GM19351 (cell line): Measurements from ENCODE around the gene MEIS1.
"Not testable (repeated sequence)": the region's sequence is repeated elsewhere in the genome, so short reads cannot be mapped to it uniquely, and the experiment has no call there.

Experiments used
- ATAC-seq: cut with Tn5 transposase; IDR thresholded peaks from one replicate; pipeline ENCODE4 v1.9.1; 2021; ENCODE audit warnings: mild to moderate bottlenecking, moderate library complexity; ENCODE audit not compliant: unreplicated experiment

The MEIS1 gene

DNA sequence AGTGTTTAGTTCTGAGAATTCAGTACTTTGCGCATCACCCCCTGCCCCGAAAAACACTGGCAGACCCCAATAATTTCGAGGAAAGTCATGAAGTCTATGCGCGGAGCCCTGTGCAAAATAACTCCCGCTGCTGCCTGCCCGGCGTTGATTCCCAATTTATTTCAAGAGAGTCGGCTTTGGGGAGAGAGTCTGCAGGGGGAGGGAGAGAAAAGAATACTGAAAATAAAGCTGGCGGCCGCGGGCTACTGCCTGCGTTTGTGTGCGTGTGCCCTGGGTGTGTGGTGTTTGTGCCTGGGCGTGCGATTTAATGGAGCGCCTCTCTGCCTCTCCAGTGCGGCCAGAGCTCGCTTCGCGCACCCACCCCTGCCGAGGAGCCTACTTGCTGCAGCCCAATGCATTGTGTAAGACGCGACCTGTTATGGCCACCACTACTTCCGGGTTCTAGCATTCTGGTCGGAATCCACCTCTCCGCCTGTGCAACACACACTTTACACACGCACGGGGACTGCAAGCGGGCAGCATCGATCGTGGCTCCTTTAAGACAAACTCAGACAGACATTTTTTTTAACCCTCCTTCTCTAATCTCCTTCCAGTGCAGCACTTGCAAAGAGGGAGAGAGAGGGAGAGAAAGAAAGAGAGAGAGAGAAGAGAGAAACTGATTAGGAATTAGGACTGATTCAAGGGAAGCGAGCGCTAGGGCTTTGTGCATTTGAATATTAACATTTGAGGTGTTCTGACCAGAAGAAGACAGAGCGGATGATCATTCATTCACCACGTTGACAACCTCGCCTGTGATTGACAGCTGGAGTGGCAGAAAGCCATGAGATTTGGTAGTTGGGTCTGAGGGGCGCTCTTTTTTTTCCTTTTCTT is at the start of gene MEIS1:
Gene MEIS1 (plus strand): TSS at position 447 of the 870 bp plus-strand sequence. CDS start 732 bp downstream, outside the sequence.
- ATAC-seq, result peak; percentile 75

DNA sequence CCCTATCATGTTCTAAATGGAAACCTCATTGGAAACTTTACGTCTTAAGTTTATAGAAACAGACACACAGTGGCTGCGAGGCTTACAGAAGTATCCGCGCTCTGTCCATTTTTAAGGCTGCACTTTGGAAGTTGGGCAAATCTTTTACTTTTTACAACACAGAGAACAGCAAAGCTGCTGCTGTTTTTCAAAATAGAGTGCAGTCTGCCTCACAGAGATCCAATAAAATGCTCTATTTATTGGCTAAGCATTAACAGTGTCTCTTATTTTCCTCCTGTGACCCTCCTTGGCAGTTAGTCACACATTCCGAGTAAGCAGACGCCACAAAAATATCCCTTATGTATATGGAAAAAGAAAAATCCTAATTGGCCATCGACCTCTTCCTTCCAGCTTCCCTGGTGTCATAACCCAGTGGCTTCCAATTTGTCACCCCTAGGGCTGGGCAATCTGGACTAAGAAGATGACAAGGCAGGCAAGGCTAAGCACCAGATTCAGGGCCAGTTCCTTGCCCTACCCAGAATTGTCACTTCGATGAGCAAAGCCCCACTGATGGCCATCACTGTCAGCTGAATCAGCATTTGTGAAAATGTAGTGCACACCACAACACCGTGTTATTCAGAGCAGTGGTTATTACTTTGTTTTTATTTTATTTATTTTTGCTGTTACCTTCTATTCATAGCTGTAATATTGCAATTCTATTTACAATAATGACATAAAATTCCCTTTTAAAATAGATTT is 47.7 kb upstream of the MEIS1 start:
- no peak for ATAC-seq

DNA sequence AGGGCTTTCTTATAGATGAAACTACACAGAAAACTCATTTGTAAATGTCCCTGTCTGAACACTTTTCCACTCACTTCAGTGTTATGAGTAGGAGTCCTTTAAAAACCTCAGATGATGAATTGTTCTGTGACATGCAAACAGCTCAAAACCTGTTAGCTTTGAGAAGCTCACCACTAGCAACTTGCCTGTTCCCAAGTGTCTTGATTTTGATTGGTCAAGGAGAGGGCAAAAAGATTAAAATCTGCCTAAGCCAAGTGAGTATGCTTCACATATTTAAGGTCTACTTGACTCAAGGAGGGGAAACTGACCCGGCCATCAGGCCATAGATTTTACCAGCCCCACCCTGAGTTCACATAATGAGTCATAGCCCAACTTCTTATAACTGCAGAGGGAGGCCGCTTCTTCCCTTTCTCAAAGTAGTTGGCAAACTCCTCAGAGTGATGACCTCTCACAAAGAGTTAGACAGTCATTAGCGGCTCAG is 45.2 kb upstream of the MEIS1 start:
- ATAC-seq, result peak; percentile 56

GRCh38 chr2:66390152-66390551 is 44.8 kb upstream of the MEIS1 start:
- no peak for ATAC-seq

GRCh38 chr2:66390811-66391210 is 44.1 kb upstream of the MEIS1 start:
- no peak for ATAC-seq

GRCh38 chr2:66391240-66391639 is 43.7 kb upstream of the MEIS1 start:
- ATAC-seq, result not testable (repeated sequence)

DNA sequence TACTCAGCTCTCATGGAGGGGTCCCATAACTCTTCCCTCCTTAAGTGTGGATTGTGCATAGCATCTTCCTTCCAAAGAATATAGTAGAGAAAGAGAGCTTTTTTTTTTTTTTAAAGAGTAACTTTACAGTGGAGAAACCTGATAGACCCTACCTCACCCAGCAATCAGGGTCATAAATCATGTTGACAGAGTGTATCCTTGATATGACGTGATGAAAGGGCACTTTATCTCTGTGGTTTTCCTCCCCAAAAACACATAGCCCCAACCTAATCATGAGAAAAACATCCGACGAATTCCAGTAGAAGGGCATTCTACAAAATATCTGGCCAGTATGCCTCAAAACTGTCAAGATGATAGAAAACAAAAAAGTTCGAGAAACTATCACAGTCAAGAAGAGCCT is 29.5 kb upstream of the MEIS1 start:
- ATAC-seq, result no peak

DNA sequence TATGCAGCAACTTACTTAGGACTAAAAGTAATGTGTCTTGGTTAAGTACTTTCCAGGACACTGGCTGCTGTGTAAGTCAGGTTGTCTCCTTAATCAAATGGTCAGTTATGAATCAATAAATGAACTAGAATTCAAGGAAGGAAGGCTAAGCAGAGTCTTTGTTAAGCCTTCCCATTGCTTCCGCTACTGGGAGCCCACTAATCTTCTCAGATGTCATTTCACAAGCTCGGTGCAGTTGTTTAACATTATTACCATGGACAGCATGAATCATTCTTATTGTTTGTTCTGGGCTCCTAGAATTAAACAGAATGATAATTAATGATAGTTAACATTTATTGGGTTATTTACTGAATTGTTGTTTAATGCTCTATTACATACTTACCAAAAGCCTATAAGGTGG is 26.0 kb upstream of the MEIS1 start:
- ATAC-seq, result no peak

DNA sequence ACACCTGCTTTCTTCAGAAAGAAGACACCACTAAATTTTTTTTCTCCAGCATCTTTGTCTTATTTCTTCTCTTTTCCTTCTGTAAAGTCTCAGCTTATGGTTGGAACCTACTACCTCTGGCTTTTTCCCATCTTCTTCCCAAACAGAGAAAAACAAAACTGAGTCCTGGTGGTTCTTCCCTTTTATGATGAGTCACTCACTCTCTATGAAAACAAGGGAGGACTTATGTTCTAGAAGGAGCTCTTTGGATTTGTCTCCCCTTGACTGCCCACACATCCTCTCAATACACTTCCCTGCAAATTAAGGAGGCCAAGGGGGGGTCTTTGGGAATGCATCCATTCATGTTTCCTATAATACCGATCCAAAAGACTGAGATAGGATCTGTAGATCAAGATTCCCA is 22.1 kb upstream of the MEIS1 start:
- ATAC-seq, result no peak

DNA sequence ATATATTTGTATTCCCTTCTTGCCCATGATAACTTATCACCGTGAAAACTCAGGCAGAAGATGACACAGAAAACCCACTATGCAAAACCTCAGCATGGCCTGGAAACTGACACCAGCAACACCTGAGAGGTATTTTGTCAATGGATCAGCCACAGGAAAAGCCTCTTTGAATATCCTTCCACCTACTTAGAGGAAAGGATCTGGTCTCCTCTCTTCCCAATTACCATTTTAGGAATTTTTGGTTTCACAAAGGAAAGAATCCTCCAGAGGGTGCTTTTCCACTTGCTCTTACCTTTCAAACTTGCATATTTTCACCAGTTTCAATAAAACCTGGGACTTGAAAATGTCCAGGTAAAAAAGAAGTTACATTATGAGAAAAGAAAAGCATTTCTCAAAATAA is 20.0 kb upstream of the MEIS1 start:
- ATAC-seq, result no peak

DNA sequence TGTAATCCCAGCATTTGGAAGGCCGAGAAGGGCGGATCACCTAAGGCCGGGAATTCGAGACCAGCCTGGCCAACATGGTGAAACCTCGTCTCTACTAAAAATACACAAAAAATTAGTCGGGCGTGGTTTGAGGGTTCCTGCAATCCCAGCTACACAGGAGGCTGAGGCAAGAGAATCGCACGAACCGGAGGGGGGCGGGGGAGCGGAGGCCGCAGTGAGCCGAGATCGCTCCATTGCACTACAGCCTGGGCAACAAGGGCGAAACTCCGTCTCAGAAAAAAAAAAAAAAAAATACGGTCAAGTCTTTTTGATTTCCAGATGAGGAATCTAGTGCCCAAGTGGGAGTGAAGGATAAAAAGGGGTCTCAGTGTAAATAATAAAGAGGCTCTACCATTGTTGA is 16.5 kb upstream of the MEIS1 start:
- ATAC-seq, result no peak

DNA sequence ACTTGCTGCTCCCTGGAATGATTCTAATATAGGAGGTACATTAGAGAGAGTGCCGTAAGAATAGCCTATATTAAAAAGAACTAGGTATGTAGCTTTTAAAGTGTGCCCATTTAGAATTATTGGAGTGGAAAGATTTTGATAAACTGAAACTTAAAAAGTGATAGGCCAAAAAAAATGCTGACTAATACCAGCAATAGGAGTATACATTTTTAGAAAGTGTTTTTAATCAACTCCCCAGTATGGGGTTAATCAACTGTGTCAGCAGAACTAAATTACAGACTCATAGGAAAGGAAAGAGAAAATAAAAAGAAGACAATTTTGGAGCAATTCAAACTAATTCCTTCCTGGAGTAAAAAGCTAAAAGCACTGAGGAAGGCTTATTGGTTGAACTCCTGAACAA is 13.3 kb upstream of the MEIS1 start:
- no peak for ATAC-seq

DNA sequence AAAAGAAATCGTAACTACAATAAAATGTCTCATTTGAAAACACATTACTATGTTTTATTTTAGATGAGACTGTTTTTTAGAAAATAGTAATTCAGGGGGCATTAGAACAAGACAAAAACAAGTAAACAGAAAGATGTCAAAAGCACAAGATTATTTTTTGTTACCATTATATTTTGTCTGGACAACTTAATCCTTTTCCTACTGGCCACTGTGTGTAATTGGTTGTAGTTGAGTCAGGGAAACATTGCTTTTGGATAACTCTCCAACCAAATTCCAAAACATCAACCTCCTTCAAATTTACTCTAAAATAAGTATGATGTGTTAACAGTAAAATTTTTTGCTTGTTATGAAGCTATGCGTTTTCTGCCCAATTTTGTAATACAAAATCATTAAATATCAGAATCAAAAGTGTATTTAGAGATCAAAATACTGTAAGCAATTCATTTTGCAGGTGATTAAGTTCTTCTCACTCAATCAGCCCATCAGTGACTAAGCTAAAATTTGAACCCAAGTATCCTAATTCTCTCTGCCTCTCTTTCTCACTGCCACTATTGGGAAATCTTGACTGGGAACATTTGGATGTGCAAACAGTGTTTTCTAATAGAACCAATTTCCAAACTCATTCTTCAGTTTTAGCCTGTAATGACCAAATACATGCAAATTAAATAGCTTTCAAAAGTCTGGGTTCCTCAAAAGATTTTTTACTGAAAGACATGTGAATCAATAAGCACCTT is 11.4 kb upstream of the MEIS1 start:
- ATAC-seq, result no peak

GRCh38 chr2:66426244-66427111 is 8.4 kb upstream of the MEIS1 start:
- ATAC-seq, result no peak

DNA sequence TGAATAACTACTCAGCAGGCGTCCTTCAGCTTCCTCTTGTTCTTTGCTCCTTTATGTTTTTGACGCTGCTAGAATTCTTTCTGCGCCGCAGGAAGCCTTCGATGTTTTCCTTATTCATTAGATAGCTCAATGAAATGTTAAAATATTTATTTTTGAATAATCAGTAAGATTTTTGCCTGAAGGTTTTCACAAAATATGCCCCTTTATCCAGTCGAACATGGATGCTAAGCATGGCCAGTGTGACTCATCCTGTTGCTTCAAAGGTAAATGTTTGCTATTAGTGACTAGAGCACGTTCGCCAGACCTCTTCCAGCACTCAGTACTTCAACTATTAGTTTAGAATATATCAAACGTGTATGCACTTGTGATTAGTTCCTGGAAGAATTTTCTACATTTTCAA is 7.6 kb upstream of the MEIS1 start:
- ATAC-seq, result no peak

GRCh38 chr2:66428986-66429612 is 5.8 kb upstream of the MEIS1 start:
- peak; percentile 53 for ATAC-seq

- ATAC-seq, result no peak
These were observed 5.0 kb upstream of the MEIS1 start for GRCh38 chr2:66429693-66430504.

- ATAC-seq, result no peak
These were observed 4.2 kb upstream of the MEIS1 start for GRCh38 chr2:66430505-66431273.
